ENCODE measurements around the gene ARFGEF2. TPM values are rescaled to one million over a fixed set of nuclear protein-coding genes. Genes with fewer than 3 reads are reported as not detected.
A peak's percentile ranks its signal among the peaks of the same experiment; 100 is the strongest.

ARFGEF2 gene
- total and polyA plus RNA-seq, 5 donors from 2014 or later = 6.8 to 22.1 (median 7.7) TPM

- Mint-ChIP-seq H3K36me3 (peaks cover 25% of the 10 kb centered on the region), H3K27ac (peak overlapping the region in 1 of 3 donors; percentile 15)
- DNase-seq = no peak
Measured at GRCh38 chr20:48938670-48939069, 17.2 kb downstream of the ARFGEF2 start.

GRCh38 chr20:48940170-48940569 is 18.7 kb downstream of the ARFGEF2 start:
- Mint-ChIP-seq H3K36me3 (peaks cover 28% of the 10 kb centered on the region), H3K9me3 (no peaks in the 10 kb centered on the region), H3K27ac (peak overlapping the region in 2 of 3 donors; percentile 5 to 38), H3K27me3 (no peaks in the 10 kb centered on the region), H3K4me1 (peaks cover 0 to 27% (median 20%) of the 10 kb centered on the region in 4 donors), H3K4me3 (no peak overlapping the region)
- H3K36me3 ChIP-seq (ENCODE audit: control insufficient read depth, insufficient read depth, low read length) = peaks cover 42% of the 10 kb centered on the region
- no peaks in the 10 kb centered on the region for H3K4me1 ChIP-seq (ENCODE audit: control insufficient read depth, insufficient read depth, low read length, poor library complexity, severe bottlenecking)
- H3K27me3 ChIP-seq (ENCODE audit: control insufficient read depth, insufficient read depth, low read length) = no peaks in the 10 kb centered on the region
- no peak for DNase-seq
- H3K9me3 ChIP-seq (ENCODE audit: control insufficient read depth in 2 of 2, low read length in 2 of 2) = no peaks in the 10 kb centered on the region
- ATAC-seq (ENCODE audit: low read depth in 2 of 2) = no peak
- H3K27ac ChIP-seq (ENCODE audit: insufficient read depth, low read length, poor library complexity, severe bottlenecking) = no peak overlapping the region
- no peak overlapping the region for H3K4me3 ChIP-seq (ENCODE audit: low read depth, low read length)

More at GRCh38 chr20:48938670-48939069, 17.2 kb downstream of the ARFGEF2 start:
- H3K9me3 ChIP-seq (ENCODE audit: control insufficient read depth in 2 of 2, low read length in 2 of 2) = no peaks in the 10 kb centered on the region
- no peak overlapping the region for H3K4me3 Mint-ChIP-seq
- peaks cover 27% of the 10 kb centered on the region for H3K36me3 ChIP-seq (ENCODE audit: control insufficient read depth, insufficient read depth, low read length)
- no peaks in the 10 kb centered on the region for H3K27me3 ChIP-seq (ENCODE audit: control insufficient read depth, insufficient read depth, low read length)
- ATAC-seq (ENCODE audit: low read depth in 2 of 2) = no peak
- H3K4me1 ChIP-seq (ENCODE audit: control insufficient read depth, insufficient read depth, low read length, poor library complexity, severe bottlenecking) = no peaks in the 10 kb centered on the region
- peaks cover 10 to 37% (median 29%) of the 10 kb centered on the region in 4 donors for H3K4me1 Mint-ChIP-seq
- no peak overlapping the region for H3K27ac ChIP-seq (ENCODE audit: insufficient read depth, low read length, poor library complexity, severe bottlenecking)
- no peaks in the 10 kb centered on the region for H3K27me3 Mint-ChIP-seq
- no peaks in the 10 kb centered on the region for H3K9me3 Mint-ChIP-seq
- no peak overlapping the region for H3K4me3 ChIP-seq (ENCODE audit: low read depth, low read length)

- Histone ChIP-seq H3K4me1 (ENCODE audit: control insufficient read depth, insufficient read depth, low read length, poor library complexity, severe bottlenecking) (no peaks in the 10 kb centered on the region), H3K27me3 (ENCODE audit: control insufficient read depth, insufficient read depth, low read length) (no peaks in the 10 kb centered on the region), H3K9me3 (ENCODE audit: control insufficient read depth in 2 of 2, low read length in 2 of 2) (no peaks in the 10 kb centered on the region), H3K36me3 (ENCODE audit: control insufficient read depth, insufficient read depth, low read length) (peaks cover 50% of the 10 kb centered on the region), H3K4me3 (ENCODE audit: low read depth, low read length) (no peak overlapping the region), H3K27ac (ENCODE audit: insufficient read depth, low read length, poor library complexity, severe bottlenecking) (no peak overlapping the region)
- no peak overlapping the region for H3K27ac Mint-ChIP-seq
- no peak for ATAC-seq (ENCODE audit: low read depth in 2 of 2)
- H3K36me3 Mint-ChIP-seq = peaks cover 33% of the 10 kb centered on the region
- DNase-seq = no peak
- H3K4me1 Mint-ChIP-seq = peaks cover 0 to 25% (median 21%) of the 10 kb centered on the region in 4 donors
- H3K4me3 Mint-ChIP-seq = no peak overlapping the region
- H3K9me3 Mint-ChIP-seq = no peaks in the 10 kb centered on the region
- H3K27me3 Mint-ChIP-seq = no peaks in the 10 kb centered on the region
Measured at GRCh38 chr20:48941467-48941866, 20.0 kb downstream of the ARFGEF2 start.

DNA sequence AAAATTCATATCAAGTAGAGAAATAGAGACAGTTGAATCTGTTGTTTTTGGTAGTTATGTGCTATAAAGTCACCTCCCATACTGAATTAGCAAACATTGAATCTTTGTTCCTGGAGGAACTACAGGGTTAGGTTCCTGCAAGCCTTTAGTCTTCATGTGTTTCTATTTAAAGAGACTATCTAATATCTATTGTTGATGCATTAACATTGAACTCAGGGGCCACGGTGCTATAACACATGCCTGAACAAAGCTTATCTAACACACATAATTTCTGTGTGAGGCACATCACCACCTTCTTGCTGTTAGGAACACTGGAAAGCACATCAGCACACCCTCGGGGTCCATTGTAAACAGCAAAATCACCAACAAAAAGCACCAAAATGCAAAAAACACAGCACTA is 21.2 kb downstream of the ARFGEF2 start:
- no peak overlapping the region for H3K27ac ChIP-seq (ENCODE audit: insufficient read depth, low read length, poor library complexity, severe bottlenecking)
- peaks cover 54% of the 10 kb centered on the region for H3K36me3 ChIP-seq (ENCODE audit: control insufficient read depth, insufficient read depth, low read length)
- H3K27me3 Mint-ChIP-seq = no peaks in the 10 kb centered on the region
- H3K4me1 Mint-ChIP-seq = peaks cover 0 to 14% (median 12%) of the 10 kb centered on the region in 4 donors
- no peak overlapping the region for H3K27ac Mint-ChIP-seq
- H3K27me3 ChIP-seq (ENCODE audit: control insufficient read depth, insufficient read depth, low read length) = no peaks in the 10 kb centered on the region
- H3K9me3 ChIP-seq (ENCODE audit: control insufficient read depth in 2 of 2, low read length in 2 of 2) = no peaks in the 10 kb centered on the region
- H3K4me3 ChIP-seq (ENCODE audit: low read depth, low read length) = no peak overlapping the region
- H3K36me3 Mint-ChIP-seq = peaks cover 33% of the 10 kb centered on the region
- DNase-seq (no peak), ATAC-seq (ENCODE audit: low read depth in 2 of 2) (no peak)
- no peaks in the 10 kb centered on the region for H3K4me1 ChIP-seq (ENCODE audit: control insufficient read depth, insufficient read depth, low read length, poor library complexity, severe bottlenecking)
- no peaks in the 10 kb centered on the region for H3K9me3 Mint-ChIP-seq
- H3K4me3 Mint-ChIP-seq = no peak overlapping the region

GRCh38 chr20:48944663-48945297 is 23.3 kb downstream of the ARFGEF2 start:
- H3K36me3 ChIP-seq (ENCODE audit: control insufficient read depth, insufficient read depth, low read length) = peaks cover 73% of the 10 kb centered on the region
- peaks cover 37% of the 10 kb centered on the region for H3K36me3 Mint-ChIP-seq

DNA sequence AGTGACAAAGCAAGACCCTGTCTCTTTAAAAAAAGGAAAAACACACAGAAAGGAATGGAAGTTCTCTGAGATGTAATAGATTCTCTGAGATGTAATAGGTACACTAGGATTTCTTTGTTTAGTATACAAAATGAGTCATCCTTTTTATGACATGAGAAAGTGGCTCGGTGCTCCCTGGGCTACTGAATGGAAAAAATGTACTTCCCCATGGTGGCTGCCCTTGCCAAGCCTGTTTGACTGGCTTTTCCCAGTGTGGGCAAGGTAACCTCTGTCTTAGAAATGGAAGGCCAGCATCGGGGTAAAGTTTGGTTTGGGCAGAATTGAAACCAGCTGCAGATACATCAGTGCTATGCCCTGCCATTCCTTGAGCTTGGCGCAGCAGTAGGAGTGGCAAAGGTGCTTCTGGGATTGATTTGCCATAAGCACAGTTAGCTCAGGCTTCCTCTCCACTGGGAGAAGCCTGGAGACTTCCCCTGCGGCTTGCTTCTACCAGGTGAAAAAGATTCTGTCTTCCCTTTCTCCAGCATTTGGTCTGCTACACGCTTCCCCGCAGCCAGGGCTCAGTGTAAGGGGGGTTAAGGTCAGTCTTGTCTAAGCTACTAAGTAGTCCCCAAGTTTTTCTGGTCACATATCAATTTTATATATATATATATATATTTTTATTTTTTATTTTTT is 24.5 kb downstream of the ARFGEF2 start:
- peak overlapping the region in 1 of 3 donors; percentile 44 for H3K27ac Mint-ChIP-seq
- H3K4me3 Mint-ChIP-seq = no peak overlapping the region
- peaks cover 36% of the 10 kb centered on the region for H3K36me3 Mint-ChIP-seq
- H3K36me3 ChIP-seq (ENCODE audit: control insufficient read depth, insufficient read depth, low read length) = peaks cover 76% of the 10 kb centered on the region
- ATAC-seq (ENCODE audit: low read depth in 2 of 2) = no peak
- H3K4me1 ChIP-seq (ENCODE audit: control insufficient read depth, insufficient read depth, low read length, poor library complexity, severe bottlenecking) = no peaks in the 10 kb centered on the region
- H3K9me3 ChIP-seq (ENCODE audit: control insufficient read depth in 2 of 2, low read length in 2 of 2) = no peaks in the 10 kb centered on the region
- no peak overlapping the region for H3K4me3 ChIP-seq (ENCODE audit: low read depth, low read length)
- H3K4me1 Mint-ChIP-seq = peaks cover 0 to 5% (median 2%) of the 10 kb centered on the region in 4 donors
- no peak for DNase-seq
- no peaks in the 10 kb centered on the region for H3K9me3 Mint-ChIP-seq
- H3K27me3 ChIP-seq (ENCODE audit: control insufficient read depth, insufficient read depth, low read length) = no peaks in the 10 kb centered on the region
- no peak overlapping the region for H3K27ac ChIP-seq (ENCODE audit: insufficient read depth, low read length, poor library complexity, severe bottlenecking)
- H3K27me3 Mint-ChIP-seq = no peaks in the 10 kb centered on the region

More at GRCh38 chr20:48944663-48945297, 23.3 kb downstream of the ARFGEF2 start:
- Mint-ChIP-seq H3K9me3 (no peaks in the 10 kb centered on the region), H3K4me1 (peaks cover 0 to 6% (median 3%) of the 10 kb centered on the region in 4 donors), H3K27me3 (no peaks in the 10 kb centered on the region), H3K27ac (peak overlapping the region in 2 of 3 donors; percentile 29 to 82), H3K4me3 (no peak overlapping the region)
- Histone ChIP-seq H3K4me3 (ENCODE audit: low read depth, low read length) (no peak overlapping the region), H3K4me1 (ENCODE audit: control insufficient read depth, insufficient read depth, low read length, poor library complexity, severe bottlenecking) (no peaks in the 10 kb centered on the region), H3K27me3 (ENCODE audit: control insufficient read depth, insufficient read depth, low read length) (no peaks in the 10 kb centered on the region), H3K9me3 (ENCODE audit: control insufficient read depth in 2 of 2, low read length in 2 of 2) (no peaks in the 10 kb centered on the region), H3K27ac (ENCODE audit: insufficient read depth, low read length, poor library complexity, severe bottlenecking) (no peak overlapping the region)
- no peak for DNase-seq
- no peak for ATAC-seq (ENCODE audit: low read depth in 2 of 2)

- no peaks in the 10 kb centered on the region for H3K9me3 Mint-ChIP-seq
- H3K36me3 Mint-ChIP-seq = peaks cover 32% of the 10 kb centered on the region
Measured at GRCh38 chr20:48948612-48949011, 27.1 kb downstream of the ARFGEF2 start.

More at GRCh38 chr20:48948612-48949011, 27.1 kb downstream of the ARFGEF2 start:
- Mint-ChIP-seq H3K27me3 (no peaks in the 10 kb centered on the region), H3K4me1 (peaks cover 0 to 2% (median 0%) of the 10 kb centered on the region in 4 donors), H3K4me3 (no peak overlapping the region), H3K27ac (no peak overlapping the region)
- Histone ChIP-seq H3K36me3 (ENCODE audit: control insufficient read depth, insufficient read depth, low read length) (peaks cover 81% of the 10 kb centered on the region), H3K4me3 (ENCODE audit: low read depth, low read length) (no peak overlapping the region), H3K9me3 (ENCODE audit: control insufficient read depth in 2 of 2, low read length in 2 of 2) (no peaks in the 10 kb centered on the region), H3K27me3 (ENCODE audit: control insufficient read depth, insufficient read depth, low read length) (no peaks in the 10 kb centered on the region), H3K4me1 (ENCODE audit: control insufficient read depth, insufficient read depth, low read length, poor library complexity, severe bottlenecking) (no peaks in the 10 kb centered on the region), H3K27ac (ENCODE audit: insufficient read depth, low read length, poor library complexity, severe bottlenecking) (no peak overlapping the region)
- no peak for DNase-seq
- no peak for ATAC-seq (ENCODE audit: low read depth in 2 of 2)
